Neural cell (in vitro differentiated cells): ENCODE data around the gene ACAP3. TPM values are rescaled to one million over a fixed set of nuclear protein-coding genes. Genes with fewer than 3 reads are reported as not detected.

Experiments
- H2AFZ ChIP-seq: fragments of 200-600, 300-800 bp; sonication (generic), shearing (Covaris generic); 2 replicates; pipeline ENCODE4 v1.6.0; 2014; ENCODE audit warnings: low read depth, mild to moderate bottlenecking, antibody characterized with exemption, low read length, moderate library complexity
- H3F3A ChIP-seq: fragments of 200-600 bp; shearing (Covaris generic); 2 replicates; pipeline ENCODE4 v1.6.1; 2016; ENCODE audit warnings: mild to moderate bottlenecking, moderate library complexity, mixed read lengths, antibody characterized with exemption, low read length; ENCODE audit not compliant: insufficient read depth, poor library complexity, severe bottlenecking
- H3K27ac ChIP-seq: fragments of 200-600, 300-800 bp; sonication (generic), shearing (Covaris generic); 2 replicates; pipeline ENCODE4 v1.5.1; 2014; ENCODE audit warnings: mild to moderate bottlenecking, low read length, moderate library complexity
- H3K27me3 ChIP-seq: fragments of 300-800, 200-600 bp; sonication (generic), shearing (Covaris generic); 2 replicates; pipeline ENCODE4 v1.6.0; 2014; ENCODE audit warnings: mild to moderate bottlenecking, low read depth, low read length, moderate library complexity; ENCODE audit not compliant: insufficient read depth
- H3K36me3 ChIP-seq: fragments of 300-800, 200-600 bp; sonication (generic), shearing (Covaris generic); 2 replicates; pipeline ENCODE4 v1.5.1; 2014; ENCODE audit warnings: mild to moderate bottlenecking, antibody characterized with exemption, low read length, moderate library complexity; ENCODE audit not compliant: insufficient read depth
- H3K4me2 ChIP-seq: fragments of 300-800, 200-600 bp; sonication (generic), shearing (Covaris generic); 2 replicates; pipeline ENCODE4 v1.6.0; 2014; ENCODE audit warnings: mild to moderate bottlenecking, low read length
- H3K4me3 ChIP-seq: fragments of 300-800, 200-600 bp; sonication (generic), shearing (Covaris generic); 2 replicates; pipeline ENCODE4 v1.5.1; 2014; ENCODE audit warnings: mild to moderate bottlenecking, low read length, moderate library complexity
- H3K79me2 ChIP-seq: fragments of 200-600 bp; shearing (Covaris generic); replicated peaks from 2 replicates; pipeline ENCODE4 v1.6.0; 2014; ENCODE audit warnings: mild to moderate bottlenecking, low read length, moderate library complexity; ENCODE audit not compliant: insufficient read depth
- H3K9ac ChIP-seq: fragments of 300-800, 200-600 bp; sonication (generic), shearing (Covaris generic); 2 replicates; pipeline ENCODE4 v1.6.1; 2016; ENCODE audit warnings: mild to moderate bottlenecking, low read length, mixed read lengths
- H3K9me2 ChIP-seq: fragments of 200-600 bp; shearing (Covaris generic); 2 replicates; pipeline ENCODE4 v1.6.1; 2016; ENCODE audit warnings: mild to moderate bottlenecking, low read length, mixed read lengths; ENCODE audit not compliant: insufficient read depth
- H3K9me3 ChIP-seq: fragments of 200-600, 300-800 bp; sonication (generic), shearing (Covaris generic); 2 replicates; pipeline ENCODE4 v1.6.1; 2016; ENCODE audit warnings: mild to moderate bottlenecking, mixed run types, low read length, moderate library complexity, mixed read lengths
- H4K20me1 ChIP-seq: fragments of 200-600 bp; shearing (Covaris generic); 2 replicates; pipeline ENCODE4 v1.6.1; 2016; ENCODE audit warnings: mild to moderate bottlenecking, mixed run types; ENCODE audit not compliant: insufficient read depth
- CTCF ChIP-seq: fragments of 450-650 bp; IDR thresholded peaks from 2 replicates; pipeline ENCODE4 v1.5.1; 2014; ENCODE audit warnings: antibody characterized with exemption, mild to moderate bottlenecking, moderate library complexity; ENCODE audit not compliant: poor library complexity, severe bottlenecking
- EP300 ChIP-seq: fragments of 450-650 bp; conservative IDR thresholded peaks from 2 replicates; pipeline ENCODE4 v1.6.1; 2014; ENCODE audit warnings: antibody characterized with exemption, mild to moderate bottlenecking, moderate library complexity; ENCODE audit not compliant: poor library complexity, severe bottlenecking
- EZH2 ChIP-seq: fragments of 200-600, 300-800 bp; shearing (Covaris generic), sonication (generic); IDR thresholded peaks from 2 replicates; pipeline ENCODE4 v1.6.1; 2014; ENCODE audit warnings: antibody characterized with exemption, low read length, borderline replicate concordance, mild to moderate bottlenecking; ENCODE audit not compliant: insufficient read depth, poor library complexity, severe bottlenecking
- MXI1 ChIP-seq: fragments of 450-650 bp; conservative IDR thresholded peaks from 2 replicates; pipeline ENCODE4 v1.6.1; 2014; ENCODE audit warnings: antibody characterized with exemption, mild to moderate bottlenecking; ENCODE audit not compliant: poor library complexity, severe bottlenecking
- POLR2AphosphoS5 ChIP-seq: IDR thresholded peaks from 2 replicates; pipeline ENCODE4 v1.6.1; 2012
- RAD21 ChIP-seq: fragments of 450-650 bp; conservative IDR thresholded peaks from 2 replicates; pipeline ENCODE4 v1.6.1; 2014; ENCODE audit warnings: antibody characterized with exemption, mild to moderate bottlenecking, moderate library complexity
- REST ChIP-seq: IDR thresholded peaks from 2 replicates; pipeline ENCODE4 v1.6.1; 2012; ENCODE audit warnings: borderline replicate concordance
- SMC3 ChIP-seq: fragments of 450-650 bp; conservative IDR thresholded peaks from 2 replicates; pipeline ENCODE4 v1.6.1; 2014; ENCODE audit warnings: antibody characterized with exemption, mild to moderate bottlenecking, moderate library complexity; ENCODE audit not compliant: poor library complexity
- TAF1 ChIP-seq: IDR thresholded peaks from 2 replicates; pipeline ENCODE4 v1.6.1; 2012; ENCODE audit warnings: low read depth
- polyA plus RNA-seq: library from polyadenylated mRNA; depleted of rRNA; stranded (reverse); fragments of >200 nt; gene quantifications from 2 replicates; pipeline ENCODE4 v1.2.3, GENCODE V29; 2014

Gene ACAP3
- polyA plus RNA-seq, 1 donor from 2014 or later, result 186 TPM

- H2AFZ ChIP-seq, result no peak overlapping the region
- no peak overlapping the region for H3K27ac ChIP-seq
- H3K4me2 ChIP-seq, result no peak overlapping the region
- no peaks in the 10 kb centered on the region for H3K36me3 ChIP-seq
- no peak overlapping the region for H3K9ac ChIP-seq
- H3K27me3 ChIP-seq, result no peaks in the 10 kb centered on the region
- no peaks in the 10 kb centered on the region for H4K20me1 ChIP-seq
- no peak overlapping the region for H3K4me3 ChIP-seq
- no peaks in the 10 kb centered on the region for H3K9me3 ChIP-seq
- H3K79me2 ChIP-seq, result no peaks in the 10 kb centered on the region
- no peaks in the 10 kb centered on the region for H3K9me2 ChIP-seq
- no peak for TF ChIP-seq CTCF
- no peak for TF ChIP-seq MXI1
- TF ChIP-seq EZH2, result no peak
- TF ChIP-seq TAF1, result no peak
- no peak for TF ChIP-seq EP300
- no peak for TF ChIP-seq SMC3
- no peak for TF ChIP-seq REST
- no peak for TF ChIP-seq POLR2AphosphoS5
- no peak for TF ChIP-seq RAD21
- no peaks in the 10 kb centered on the region for H3F3A ChIP-seq
Observed at GRCh38 chr1:1285102-1285571, 22.6 kb downstream of the ACAP3 start.

DNA sequence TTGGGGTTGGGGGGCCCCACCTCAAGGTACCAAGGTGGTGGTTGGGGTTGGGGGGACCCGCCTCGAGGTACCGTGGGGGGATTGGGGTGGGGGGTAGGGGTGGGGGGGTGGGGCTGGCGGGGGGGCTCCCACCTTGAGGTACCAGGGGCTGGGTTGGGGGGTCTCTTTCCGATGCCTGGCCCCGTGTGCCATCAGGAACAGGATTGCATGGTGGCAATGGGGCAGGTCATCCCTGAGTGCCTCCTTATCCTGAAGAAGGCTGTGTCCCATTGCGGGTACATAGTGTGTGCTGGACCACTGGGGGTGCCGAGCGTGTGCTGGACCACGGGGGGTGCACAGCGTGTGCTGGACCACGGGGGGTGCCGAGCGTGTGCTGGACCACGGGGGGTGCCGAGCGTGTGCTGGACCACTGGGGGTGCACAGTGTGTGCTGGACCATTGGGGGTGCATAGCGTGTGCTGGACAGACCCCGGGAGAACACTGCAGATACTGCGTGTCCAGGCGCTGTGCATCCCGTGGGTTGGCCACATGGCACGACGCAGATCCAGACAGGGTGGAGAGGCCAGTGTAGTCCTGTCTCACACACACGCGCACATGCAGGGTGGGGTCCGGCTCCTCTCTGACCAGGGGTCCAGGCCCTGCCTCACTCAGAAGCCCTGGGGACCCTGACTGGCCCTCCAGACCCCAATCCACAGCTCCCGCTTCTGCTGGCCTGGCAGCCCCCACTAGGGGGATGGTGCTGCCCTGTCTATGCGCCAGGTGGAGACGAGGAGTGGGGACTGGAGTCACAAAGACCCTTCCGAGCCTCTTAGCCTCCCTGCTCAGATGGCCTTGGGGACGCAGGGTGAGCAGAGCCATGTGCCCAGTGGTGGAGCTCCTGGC lies 23.3 kb downstream of the ACAP3 start:
- Histone ChIP-seq H3K79me2 (no peaks in the 10 kb centered on the region), H3K36me3 (no peaks in the 10 kb centered on the region), H3K9me2 (no peaks in the 10 kb centered on the region), H2AFZ (no peak overlapping the region), H3K4me3 (no peak overlapping the region), H4K20me1 (no peaks in the 10 kb centered on the region), H3K9me3 (no peaks in the 10 kb centered on the region), H3K27ac (no peak overlapping the region), H3K4me2 (no peak overlapping the region), H3K27me3 (no peaks in the 10 kb centered on the region), H3K9ac (no peak overlapping the region), H3F3A (no peaks in the 10 kb centered on the region)
- TF ChIP-seq CTCF (no peak), EP300 (no peak), RAD21 (no peak), TAF1 (no peak)
